KMS-11 (cell line): ENCODE measurements around the gene PIGBOS1.

Experiments
- H2AFZ ChIP-seq: fragments of 200-600 bp; sonication (generic); 2 replicates; pipeline ENCODE4 v1.6.1; 2016; ENCODE audit warnings: antibody characterized with exemption, mixed run types, low read depth
- H3K27ac ChIP-seq: fragments of 200-600 bp; sonication (generic); 2 replicates; pipeline ENCODE4 v1.6.1; 2016; ENCODE audit warnings: mild to moderate bottlenecking, mixed run types
- H3K27me3 ChIP-seq: fragments of 200-600 bp; sonication (generic); 2 replicates; pipeline ENCODE4 v1.6.1; 2017; ENCODE audit warnings: mild to moderate bottlenecking, low read depth, mixed run types, moderate library complexity; ENCODE audit not compliant: insufficient read depth
- H3K36me3 ChIP-seq: fragments of 200-600 bp; sonication (generic); 2 replicates; pipeline ENCODE4 v1.6.1; 2017; ENCODE audit warnings: mild to moderate bottlenecking, mixed run types; ENCODE audit not compliant: insufficient read depth
- H3K4me1 ChIP-seq: fragments of 200-600 bp; sonication (generic); 2 replicates; pipeline ENCODE4 v1.6.1; 2016; ENCODE audit warnings: mild to moderate bottlenecking, low read depth, mixed run types; ENCODE audit not compliant: poor library complexity, severe bottlenecking
- H3K4me2 ChIP-seq: fragments of 200-600 bp; sonication (generic); 2 replicates; pipeline ENCODE4 v1.7.0; 2016; ENCODE audit warnings: mild to moderate bottlenecking, mixed run types
- H3K4me3 ChIP-seq: fragments of 200-600 bp; sonication (generic); IDR thresholded peaks from 2 replicates; pipeline ENCODE4 v1.6.1; 2017; ENCODE audit warnings: low read depth, low read length, mixed read lengths; ENCODE audit not compliant: insufficient read depth
- H3K79me2 ChIP-seq: fragments of 200-600 bp; sonication (generic); 2 replicates; pipeline ENCODE4 v1.6.1; 2016; ENCODE audit warnings: low read depth, mixed run types; ENCODE audit not compliant: insufficient read depth
- H3K9ac ChIP-seq: fragments of 200-600 bp; sonication (generic); 2 replicates; pipeline ENCODE4 v1.6.1; 2016; ENCODE audit warnings: mild to moderate bottlenecking, mixed run types
- H4K20me1 ChIP-seq: fragments of 200-600 bp; sonication (generic); 2 replicates; pipeline ENCODE4 v1.6.1; 2016; ENCODE audit warnings: mild to moderate bottlenecking, mixed run types; ENCODE audit not compliant: insufficient read depth
- CTCF ChIP-seq: fragments of 200-600 bp; sonication (generic); conservative IDR thresholded peaks from 2 replicates; pipeline ENCODE4 v1.6.1; 2017; ENCODE audit warnings: low read depth, mild to moderate bottlenecking, antibody characterized with exemption, low read length, moderate library complexity, mixed read lengths

Gene PIGBOS1

GRCh38 chr15:55318588-55319494 is at the start of gene PIGBOS1, which contains the start of gene PIGB:
Gene PIGBOS1, minus strand, starts transcription at chr15:55319123. Its CDS starts 1,331 bp downstream, at chr15:55317792.
Gene PIGB, plus strand, starts transcription at chr15:55319222. Its CDS starts 29 bp downstream, at chr15:55319251.
- Histone ChIP-seq H4K20me1 (no peaks in the 10 kb centered on the region), H3K36me3 (no peaks in the 10 kb centered on the region), H3K27ac (peak within 1 kb of the TSS; percentile 92), H3K27me3 (no peaks in the 10 kb centered on the region), H3K4me2 (peak within 1 kb of the TSS; percentile 61), H3K4me1 (peaks cover 35% of the 10 kb centered on the region), H3K79me2 (peaks cover 31% of the 10 kb centered on the region; the same call in 1 of the 2 replicates), H3K4me3 (no peak within 1 kb of the TSS), H2AFZ (peak within 1 kb of the TSS; percentile 90), H3K9ac (peak within 1 kb of the TSS; percentile 93)
- no peak for TF ChIP-seq CTCF

- Histone ChIP-seq H3K4me3 (no peak overlapping the region), H3K9ac (no peak overlapping the region), H3K27ac (no peak overlapping the region), H3K79me2 (no peaks in the 10 kb centered on the region), H4K20me1 (no peaks in the 10 kb centered on the region), H3K4me2 (no peak overlapping the region), H3K4me1 (no peaks in the 10 kb centered on the region), H2AFZ (no peak overlapping the region), H3K27me3 (no peaks in the 10 kb centered on the region), H3K36me3 (no peaks in the 10 kb centered on the region)
- no peak for TF ChIP-seq CTCF
These were observed 48.1 kb upstream of the PIGBOS1 start for GRCh38 chr15:55366981-55367380.

GRCh38 chr15:55362641-55363040 is 43.7 kb upstream of the PIGBOS1 start:
- no peak overlapping the region for H3K9ac ChIP-seq
- TF ChIP-seq CTCF, result no peak

GRCh38 chr15:55361048-55361447 is 42.1 kb upstream of the PIGBOS1 start:
- no peak overlapping the region for H3K9ac ChIP-seq
- H3K79me2 ChIP-seq, result no peaks in the 10 kb centered on the region
- no peak overlapping the region for H3K4me3 ChIP-seq
- H3K27me3 ChIP-seq, result no peaks in the 10 kb centered on the region
- no peaks in the 10 kb centered on the region for H4K20me1 ChIP-seq
- H3K36me3 ChIP-seq, result no peaks in the 10 kb centered on the region
- TF ChIP-seq CTCF, result no peak
- no peak overlapping the region for H2AFZ ChIP-seq
- no peaks in the 10 kb centered on the region for H3K4me1 ChIP-seq
- H3K27ac ChIP-seq, result no peak overlapping the region
- no peak overlapping the region for H3K4me2 ChIP-seq

More at GRCh38 chr15:55362641-55363040, 43.7 kb upstream of the PIGBOS1 start:
- H3K4me2 ChIP-seq, result no peak overlapping the region
- H3K4me3 ChIP-seq, result no peak overlapping the region
- no peaks in the 10 kb centered on the region for H4K20me1 ChIP-seq
- no peak overlapping the region for H3K27ac ChIP-seq
- H3K79me2 ChIP-seq, result no peaks in the 10 kb centered on the region
- no peaks in the 10 kb centered on the region for H3K4me1 ChIP-seq
- H3K27me3 ChIP-seq, result no peaks in the 10 kb centered on the region
- no peaks in the 10 kb centered on the region for H3K36me3 ChIP-seq
- H2AFZ ChIP-seq, result no peak overlapping the region
